ENCODE measurements around the gene SLC9A5. TPM values are rescaled to one million over a fixed set of nuclear protein-coding genes. Genes with fewer than 3 reads are reported as not detected.

Gene SLC9A5
- total RNA-seq, 1 experiment from 2014 or later = 1.1 TPM

- BruUV-seq (replicated peaks) = no TSS peak
- Histone ChIP-seq H3K79me2 (ENCODE audit: low read length) (no peaks in the 10 kb centered on the region), H4K20me1 (ENCODE audit: low read length) (no peaks in the 10 kb centered on the region), H3K9ac (ENCODE audit: low read length) (no peak overlapping the region), H2AFZ (ENCODE audit: low read length) (no peak overlapping the region), H3K9me2 (replicated peaks; ENCODE audit: low read length) (no peaks in the 10 kb centered on the region), H3K9me3 (ENCODE audit: low read length) (no peaks in the 10 kb centered on the region), H3K27me3 (ENCODE audit: low read length) (no peaks in the 10 kb centered on the region), H3F3A (ENCODE audit: low read length, unreplicated experiment) (no peaks in the 10 kb centered on the region), H3K4me3 (ENCODE audit: low read length) (no peak overlapping the region), H3K36me3 (ENCODE audit: low read depth, low read length) (no peaks in the 10 kb centered on the region), H3K27ac (ENCODE audit: low read length) (no peak overlapping the region), H3K4me1 (ENCODE audit: insufficient read depth, low read length) (peaks cover 15% of the 10 kb centered on the region), H3K4me2 (ENCODE audit: low read length) (no peak overlapping the region)
- no peak for ATAC-seq
- DNase-seq = no peak
- ChIA-PET POLR2A (ENCODE audit: unreplicated experiment) (no interaction called here), CTCF (no interaction called here)
- TF ChIP-seq CTCF (conservative IDR thresholded peaks at IDR 0.05; ENCODE audit: low read depth, low read length) (no peak), EZH2phosphoT487 (IDR thresholded peaks at IDR 0.05; ENCODE audit: borderline replicate concordance, low read length) (no peak), EZH2 (IDR thresholded peaks at IDR 0.05; ENCODE audit: low read length, unreplicated experiment) (no peak)
- intact Hi-C loops (cut with micrococcal nuclease) = no loop called here
These were observed 46.4 kb upstream of the SLC9A5 start for GRCh38 chr16:67202426-67202825.

GRCh38 chr16:67202956-67203493 is 45.8 kb upstream of the SLC9A5 start:
- no peak for ATAC-seq
- H3K4me3 ChIP-seq (ENCODE audit: low read length) = no peak overlapping the region
- no TSS peak for BruUV-seq (replicated peaks)
- peaks cover 21% of the 10 kb centered on the region for H3K4me1 ChIP-seq (ENCODE audit: insufficient read depth, low read length)
- POLR2A ChIA-PET (ENCODE audit: unreplicated experiment) = no interaction called here
- CTCF ChIA-PET = no interaction called here
- TF ChIP-seq CTCF (conservative IDR thresholded peaks at IDR 0.05; ENCODE audit: low read depth, low read length) (no peak), EZH2phosphoT487 (IDR thresholded peaks at IDR 0.05; ENCODE audit: borderline replicate concordance, low read length) (no peak), EZH2 (IDR thresholded peaks at IDR 0.05; ENCODE audit: low read length, unreplicated experiment) (no peak)
- no peaks in the 10 kb centered on the region for H3K79me2 ChIP-seq (ENCODE audit: low read length)
- no peaks in the 10 kb centered on the region for H3F3A ChIP-seq (ENCODE audit: low read length, unreplicated experiment)
- H2AFZ ChIP-seq (ENCODE audit: low read length) = no peak overlapping the region
- intact Hi-C loops (cut with micrococcal nuclease) = no loop called here
- no peaks in the 10 kb centered on the region for H3K36me3 ChIP-seq (ENCODE audit: low read depth, low read length)
- no peaks in the 10 kb centered on the region for H3K9me2 ChIP-seq (replicated peaks; ENCODE audit: low read length)
- H3K9me3 ChIP-seq (ENCODE audit: low read length) = no peaks in the 10 kb centered on the region
- H3K4me2 ChIP-seq (ENCODE audit: low read length) = no peak overlapping the region
- no peak for DNase-seq
- no peak overlapping the region for H3K27ac ChIP-seq (ENCODE audit: low read length)
- H3K27me3 ChIP-seq (ENCODE audit: low read length) = no peaks in the 10 kb centered on the region
- H3K9ac ChIP-seq (ENCODE audit: low read length) = no peak overlapping the region
- H4K20me1 ChIP-seq (ENCODE audit: low read length) = no peaks in the 10 kb centered on the region

GRCh38 chr16:67204076-67204475 is 44.7 kb upstream of the SLC9A5 start:
- Histone ChIP-seq H3K27ac (ENCODE audit: low read length) (no peak overlapping the region), H3K27me3 (ENCODE audit: low read length) (no peaks in the 10 kb centered on the region), H3K9ac (ENCODE audit: low read length) (no peak overlapping the region), H3K79me2 (ENCODE audit: low read length) (no peaks in the 10 kb centered on the region), H3K4me1 (ENCODE audit: insufficient read depth, low read length) (peaks cover 28% of the 10 kb centered on the region), H3K4me3 (ENCODE audit: low read length) (no peak overlapping the region), H4K20me1 (ENCODE audit: low read length) (no peaks in the 10 kb centered on the region), H3K36me3 (ENCODE audit: low read depth, low read length) (no peaks in the 10 kb centered on the region), H3K9me2 (replicated peaks; ENCODE audit: low read length) (no peaks in the 10 kb centered on the region), H3F3A (ENCODE audit: low read length, unreplicated experiment) (no peaks in the 10 kb centered on the region), H3K4me2 (ENCODE audit: low read length) (no peak overlapping the region), H2AFZ (ENCODE audit: low read length) (no peak overlapping the region), H3K9me3 (ENCODE audit: low read length) (no peaks in the 10 kb centered on the region)
- DNase-seq = no peak
- ChIA-PET CTCF (no interaction called here), POLR2A (ENCODE audit: unreplicated experiment) (no interaction called here)
- intact Hi-C loops (cut with micrococcal nuclease) = no loop called here
- no TSS peak for BruUV-seq (replicated peaks)
- ATAC-seq = no peak
- TF ChIP-seq EZH2phosphoT487 (IDR thresholded peaks at IDR 0.05; ENCODE audit: borderline replicate concordance, low read length) = no peak
- no peak for TF ChIP-seq EZH2 (IDR thresholded peaks at IDR 0.05; ENCODE audit: low read length, unreplicated experiment)
- TF ChIP-seq CTCF (conservative IDR thresholded peaks at IDR 0.05; ENCODE audit: low read depth, low read length) = no peak

All from PC-3 (cell line).